ENCODE results near the gene RARB.

- TF ChIP-seq ZFP3 (CRISPR knock-in tag; IDR thresholded peaks at IDR 0.05): no peak
- TF ChIP-seq RARB (CRISPR knock-in tag; IDR thresholded peaks at IDR 0.05): no peak
- no peak for TF ChIP-seq SNAI2 (CRISPR knock-in tag; IDR thresholded peaks at IDR 0.05)
- no peak for TF ChIP-seq ZC3H10 (CRISPR knock-in tag; IDR thresholded peaks at IDR 0.05)
- TF ChIP-seq PATZ1 (CRISPR knock-in tag; IDR thresholded peaks at IDR 0.05; ENCODE audit: borderline replicate concordance): no peak
- TF ChIP-seq OSR1 (CRISPR knock-in tag; IDR thresholded peaks at IDR 0.05): no peak
- TF ChIP-seq ZNF8 (CRISPR knock-in tag; IDR thresholded peaks at IDR 0.05): no peak
These were observed 37.5 kb upstream of the RARB start for GRCh38 chr3:25390605-25391004.

All from SK-N-SH treated with all-trans-retinoic acid at 6 μM for 48 hours (cell line).